WERI-Rb-1 (cell line): ENCODE data around the gene GSE1.
A peak's percentile ranks its signal among the peaks of the same experiment; 100 is the strongest.

Experiments used
- DNase-seq: peaks from one replicate; pipeline ENCODE4 v3.0.0-alpha.2; 2020
- H3K27ac ChIP-seq: fragments of 250-450 bp; sonication (Bioruptor Pico); 2 replicates; pipeline ENCODE4 v1.5.1; 2020; ENCODE audit warnings: mild to moderate bottlenecking, moderate library complexity
- H3K27me3 ChIP-seq: fragments of 250-450 bp; sonication (Bioruptor Pico); 2 replicates; pipeline ENCODE4 v1.5.1; 2021; ENCODE audit warnings: mild to moderate bottlenecking, low read depth, moderate library complexity; ENCODE audit not compliant: insufficient read depth, severe bottlenecking
- H3K36me3 ChIP-seq: fragments of 250-450 bp; sonication (Bioruptor Pico); 2 replicates; pipeline ENCODE4 v1.5.1; 2020; ENCODE audit warnings: mild to moderate bottlenecking, moderate library complexity
- H3K4me3 ChIP-seq: 2 replicates; pipeline ENCODE4 v1.5.1; 2011; ENCODE audit warnings: low read depth, mild to moderate bottlenecking, control low read depth, low read length
- H3K9me3 ChIP-seq: fragments of 250-450 bp; sonication (Bioruptor Pico); 2 replicates; pipeline ENCODE4 v1.5.1; 2021; ENCODE audit warnings: mild to moderate bottlenecking, moderate library complexity; ENCODE audit not compliant: severe bottlenecking
- CTCF ChIP-seq: IDR thresholded peaks from 2 replicates; pipeline ENCODE4 v1.5.1; 2011; ENCODE audit warnings: low read depth, mild to moderate bottlenecking, control low read depth, inconsistent platforms, low read length

Gene GSE1

GRCh38 chr16:85674418-85674755 lies 61.3 kb downstream of the GSE1 start:
- no peak for DNase-seq
- no peaks in the 10 kb centered on the region for H3K9me3 ChIP-seq
- no peak for TF ChIP-seq CTCF
- H3K36me3 ChIP-seq, result peaks cover 75% of the 10 kb centered on the region
- no peak overlapping the region for H3K4me3 ChIP-seq
- H3K27ac ChIP-seq, result no peak overlapping the region
- no peaks in the 10 kb centered on the region for H3K27me3 ChIP-seq

GRCh38 chr16:85674828-85675227 lies 61.7 kb downstream of the GSE1 start:
- Histone ChIP-seq H3K27ac (no peak overlapping the region), H3K4me3 (no peak overlapping the region), H3K36me3 (peaks cover 73% of the 10 kb centered on the region), H3K27me3 (no peaks in the 10 kb centered on the region), H3K9me3 (no peaks in the 10 kb centered on the region)
- TF ChIP-seq CTCF, result no peak
- DNase-seq, result no peak

- no peak overlapping the region for H3K4me3 ChIP-seq
- TF ChIP-seq CTCF, result peak; percentile 28; the same call in 1 of the 2 replicates
- H3K36me3 ChIP-seq, result peaks cover 76% of the 10 kb centered on the region
- no peaks in the 10 kb centered on the region for H3K27me3 ChIP-seq
- H3K9me3 ChIP-seq, result no peaks in the 10 kb centered on the region
- no peak for DNase-seq
- H3K27ac ChIP-seq, result no peak overlapping the region
Measured at GRCh38 chr16:85675251-85675874, 62.2 kb downstream of the GSE1 start.

- Histone ChIP-seq H3K36me3 (peaks cover 79% of the 10 kb centered on the region), H3K4me3 (no peak overlapping the region), H3K27me3 (no peaks in the 10 kb centered on the region), H3K9me3 (no peaks in the 10 kb centered on the region), H3K27ac (peak overlapping the region; percentile 73)
- no peak for DNase-seq
- TF ChIP-seq CTCF, result no peak
Measured at GRCh38 chr16:85676466-85676865, 63.3 kb downstream of the GSE1 start.

- peak overlapping the region; percentile 73 for H3K27ac ChIP-seq
Measured at GRCh38 chr16:85677383-85677967, 64.4 kb downstream of the GSE1 start.

More at GRCh38 chr16:85677383-85677967, 64.4 kb downstream of the GSE1 start:
- DNase-seq, result peak; percentile 50
- no peak for TF ChIP-seq CTCF
- Histone ChIP-seq H3K27me3 (no peaks in the 10 kb centered on the region), H3K4me3 (no peak overlapping the region), H3K9me3 (no peaks in the 10 kb centered on the region), H3K36me3 (peaks cover 69% of the 10 kb centered on the region)
